Measurements from ENCODE around the gene FAM167B.
A peak's percentile ranks its signal among the peaks of the same experiment; 100 is the strongest.

The FAM167B gene

DNA sequence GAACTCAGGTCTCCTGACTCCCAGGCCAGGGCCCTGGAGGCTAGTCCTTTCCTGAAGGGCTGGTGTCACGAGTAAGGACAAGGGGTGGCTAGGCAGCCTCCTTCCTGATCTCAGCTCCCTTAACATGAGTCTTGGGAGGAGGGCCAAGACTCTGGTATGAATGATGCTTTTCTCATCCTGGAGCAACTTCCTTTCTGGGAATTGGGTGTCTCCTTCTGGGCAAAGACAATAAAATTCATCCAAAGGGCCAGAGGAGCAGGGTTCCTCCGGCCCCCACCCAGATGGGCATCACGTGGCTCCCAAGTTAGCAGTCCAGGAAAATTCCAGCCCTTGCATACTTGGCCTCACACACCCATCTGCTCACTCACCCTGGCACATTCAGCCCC lies at the start of gene FAM167B:
TSS of gene FAM167B (plus strand) at position 335 of the 386 bp plus-strand sequence. CDS start 200 bp downstream, outside the sequence.
- DNase-seq: no peak

DNA sequence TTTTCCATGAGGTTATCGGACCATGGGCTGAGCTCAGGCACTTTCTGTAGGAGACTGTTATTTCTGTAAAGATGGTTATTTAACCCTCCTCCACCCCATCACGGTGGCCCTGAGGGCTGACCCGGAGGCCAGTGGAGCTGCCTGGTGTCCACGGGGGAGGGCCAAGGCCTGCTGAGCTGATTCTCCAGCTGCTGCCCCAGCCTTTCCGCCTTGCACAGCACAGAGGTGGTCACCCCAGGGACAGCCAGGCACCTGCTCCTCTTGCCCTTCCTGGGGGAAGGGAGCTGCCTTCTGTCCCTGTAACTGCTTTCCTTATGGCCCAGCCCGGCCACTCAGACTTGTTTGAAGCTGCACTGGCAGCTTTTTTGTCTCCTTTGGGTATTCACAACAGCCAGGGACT lies 49.2 kb upstream of the FAM167B start:
- DNase-seq: no peak

DNA sequence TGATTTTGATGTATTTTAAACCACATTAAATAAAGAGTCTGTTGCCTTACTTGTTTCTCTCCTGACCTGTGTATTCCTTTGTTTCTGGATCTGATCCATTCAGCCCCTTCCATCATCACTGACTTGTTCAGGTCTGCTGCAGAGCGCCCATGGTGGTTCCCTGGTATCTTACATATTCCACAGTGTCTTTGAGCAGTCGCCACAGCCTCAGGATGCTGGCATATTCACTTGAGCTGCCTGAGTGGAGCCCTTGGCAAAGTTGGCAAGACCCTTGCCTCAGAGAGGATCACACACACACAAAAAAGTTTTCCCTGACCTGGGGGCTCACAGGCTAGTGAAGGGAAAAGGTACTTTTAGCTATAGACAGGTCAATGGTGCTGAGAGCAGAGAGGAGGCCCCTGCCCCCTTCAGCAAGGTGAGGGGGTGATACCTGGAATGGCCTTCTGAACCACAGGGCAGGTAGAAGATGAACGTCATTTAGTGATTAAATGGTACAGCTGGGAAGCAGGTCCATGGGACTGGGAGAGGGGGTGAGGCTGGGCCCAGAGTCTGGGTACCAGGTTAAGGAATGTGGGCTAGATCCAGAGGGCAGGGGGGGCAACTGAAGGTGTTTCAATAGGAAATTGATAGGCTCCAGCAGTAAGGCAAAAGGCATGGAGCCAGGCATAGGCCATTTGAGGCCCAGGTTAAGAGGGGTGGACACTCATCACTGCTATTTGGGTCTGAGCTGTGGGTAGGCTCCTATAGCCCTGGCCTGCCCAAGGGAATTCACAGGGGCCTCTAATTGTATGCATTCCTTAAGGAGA lies 48.6 kb upstream of the FAM167B start:
- no peak for DNase-seq

DNA sequence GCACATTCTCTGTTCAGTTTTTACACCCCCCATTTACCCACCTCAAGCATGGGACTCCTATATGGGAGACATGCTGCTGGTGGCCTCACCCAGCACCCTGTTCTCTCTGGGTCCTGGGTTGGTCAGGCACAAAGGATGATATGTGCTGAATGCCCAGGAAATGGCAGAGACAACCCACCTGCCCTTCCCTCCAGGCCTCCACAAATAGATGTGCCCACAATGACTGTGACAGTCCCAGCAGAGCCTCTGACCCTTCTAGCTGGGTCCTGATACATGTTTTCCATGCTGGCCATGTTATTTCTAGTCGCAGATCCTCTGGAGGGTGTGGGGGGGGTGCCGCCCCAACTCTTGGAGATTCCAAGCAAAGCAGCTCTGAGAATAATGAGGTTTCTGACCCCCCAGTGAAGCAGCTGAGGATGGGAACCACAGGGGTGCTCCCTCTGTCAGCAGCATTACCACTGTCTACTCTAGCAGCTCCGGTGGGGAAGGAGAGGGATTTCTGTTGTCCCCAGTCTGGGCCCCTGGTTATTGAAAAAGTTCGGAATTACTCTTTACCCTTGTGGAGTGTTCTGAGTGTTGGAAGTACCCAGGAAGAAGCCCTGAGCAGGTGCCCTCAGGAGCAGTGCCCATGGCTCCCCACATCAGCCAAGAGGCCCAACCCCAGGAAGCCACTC lies 47.8 kb upstream of the FAM167B start:
- no peak for DNase-seq

DNA sequence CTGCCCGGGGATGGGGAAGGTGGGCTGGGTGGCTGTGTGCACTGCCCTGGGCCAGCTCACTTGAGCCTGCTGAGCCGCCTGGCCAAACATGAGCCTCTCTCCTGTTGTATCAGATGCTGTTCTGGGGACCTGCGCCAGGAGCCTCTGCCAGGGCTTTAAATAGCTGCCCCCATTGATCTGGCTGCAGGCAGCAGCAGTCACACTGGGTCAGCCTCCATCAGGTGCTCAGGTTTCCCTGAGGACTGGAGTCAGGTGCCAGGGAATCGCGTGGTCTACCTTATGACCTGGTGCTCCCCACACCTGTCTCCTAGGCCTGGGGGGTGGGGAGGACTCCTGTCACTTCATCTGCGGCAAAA lies 47.3 kb upstream of the FAM167B start:
- DNase-seq: no peak

DNA sequence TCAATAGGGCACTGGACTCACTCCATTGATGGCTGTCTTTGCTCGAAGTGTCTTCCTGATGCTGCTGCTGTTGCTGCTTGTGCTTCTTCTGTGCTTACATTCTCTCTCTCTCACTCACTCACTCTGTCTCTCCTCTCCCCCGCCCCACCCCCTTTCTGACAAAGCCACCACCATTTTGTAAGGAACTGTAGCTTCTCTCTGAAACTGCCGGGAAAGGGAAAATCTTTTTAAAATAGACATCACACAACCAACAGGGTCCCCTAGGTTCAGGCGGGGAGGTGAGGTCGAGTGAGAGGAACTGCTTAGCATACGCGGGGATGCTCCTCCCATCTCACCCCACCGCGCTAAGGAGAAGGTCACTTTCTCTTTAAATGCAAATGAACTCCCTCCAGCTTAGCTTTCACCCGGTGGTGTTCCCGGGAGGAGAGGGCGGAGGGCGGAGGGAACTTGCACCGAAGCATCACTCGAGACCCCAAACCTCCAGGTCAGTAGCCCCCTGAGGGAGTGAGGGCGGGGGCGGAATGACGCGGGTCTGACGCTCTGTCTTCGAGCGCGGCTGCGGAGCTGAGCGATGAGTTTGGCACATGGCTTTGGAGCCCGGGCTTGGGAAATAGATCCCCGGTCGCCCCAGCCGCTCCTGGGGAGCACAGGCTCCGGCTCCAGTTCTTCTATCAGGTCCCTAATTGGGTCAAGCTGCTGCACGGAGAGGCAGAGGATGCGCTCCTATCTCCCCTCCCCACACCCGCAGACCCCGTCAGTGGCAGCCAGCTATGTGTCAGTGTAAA lies 46.6 kb upstream of the FAM167B start, which contains the start of gene CCDC28B:
TSS of gene CCDC28B (plus strand) at position 370 of the 785 bp plus-strand sequence. CDS start 1,341 bp downstream, outside the sequence.
- peak; percentile 55 for DNase-seq

DNA sequence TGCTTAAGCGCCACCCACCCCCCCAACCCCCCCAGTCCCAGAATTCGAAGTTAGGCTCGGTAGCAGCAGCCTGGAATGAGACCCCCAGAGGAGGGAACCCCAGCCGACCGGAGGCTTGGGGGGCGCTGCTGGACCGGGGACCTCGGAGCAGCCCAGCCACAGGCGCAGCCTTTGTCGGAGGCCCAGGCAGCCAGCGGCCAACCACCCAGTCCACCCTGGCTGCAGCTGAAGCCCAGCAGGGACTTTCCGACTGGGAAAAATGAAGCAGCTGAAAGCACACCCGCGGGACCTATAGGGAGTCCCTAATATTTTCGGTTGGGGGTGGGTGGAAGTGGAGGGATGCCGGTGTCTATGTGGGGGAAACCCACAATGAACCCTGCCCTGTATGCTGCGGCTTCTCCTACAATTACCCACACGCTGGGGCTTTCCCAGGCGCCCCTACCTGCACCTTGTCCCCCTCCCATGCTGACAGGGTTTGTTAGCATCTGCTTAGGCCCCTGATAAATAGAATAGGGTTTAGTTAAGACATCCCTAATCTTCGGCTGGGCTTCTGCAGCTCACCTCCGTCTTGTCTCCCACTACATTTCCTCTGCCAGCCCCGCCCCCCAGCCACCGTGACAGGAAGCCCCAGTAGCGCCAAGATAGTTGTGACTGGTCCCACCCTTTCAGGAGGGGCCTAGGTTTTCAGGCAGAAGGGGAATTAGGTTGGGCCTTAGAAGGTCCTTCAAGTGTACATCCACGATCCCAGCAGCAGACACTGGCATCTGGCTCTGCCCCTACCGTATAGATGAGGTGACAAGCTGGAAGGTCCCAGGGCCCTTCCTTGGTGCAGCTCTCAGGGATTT lies 45.8 kb upstream of the FAM167B start:
- DNase-seq: peak; percentile 65

DNA sequence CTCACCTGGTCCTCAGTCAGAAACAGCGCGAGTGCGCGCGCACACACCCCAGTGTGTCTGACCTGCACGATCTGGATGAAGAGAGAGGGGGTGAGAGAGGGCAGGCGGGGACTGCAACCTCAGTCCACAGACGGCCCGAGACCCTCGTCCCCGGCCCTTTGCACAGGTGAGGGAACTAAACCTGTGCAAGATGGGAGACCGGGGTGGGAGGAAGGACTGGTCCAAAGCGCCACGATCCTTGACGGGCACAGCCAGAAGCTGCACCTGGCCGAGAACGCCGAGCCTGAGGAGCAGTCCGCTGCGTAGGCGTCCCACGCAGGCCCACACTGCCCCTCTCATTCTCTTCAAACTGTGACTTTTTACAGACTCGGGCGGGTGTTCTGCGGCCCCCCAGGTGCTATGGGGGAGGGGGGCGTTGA lies 42.1 kb upstream of the FAM167B start:
- no peak for DNase-seq

DNA sequence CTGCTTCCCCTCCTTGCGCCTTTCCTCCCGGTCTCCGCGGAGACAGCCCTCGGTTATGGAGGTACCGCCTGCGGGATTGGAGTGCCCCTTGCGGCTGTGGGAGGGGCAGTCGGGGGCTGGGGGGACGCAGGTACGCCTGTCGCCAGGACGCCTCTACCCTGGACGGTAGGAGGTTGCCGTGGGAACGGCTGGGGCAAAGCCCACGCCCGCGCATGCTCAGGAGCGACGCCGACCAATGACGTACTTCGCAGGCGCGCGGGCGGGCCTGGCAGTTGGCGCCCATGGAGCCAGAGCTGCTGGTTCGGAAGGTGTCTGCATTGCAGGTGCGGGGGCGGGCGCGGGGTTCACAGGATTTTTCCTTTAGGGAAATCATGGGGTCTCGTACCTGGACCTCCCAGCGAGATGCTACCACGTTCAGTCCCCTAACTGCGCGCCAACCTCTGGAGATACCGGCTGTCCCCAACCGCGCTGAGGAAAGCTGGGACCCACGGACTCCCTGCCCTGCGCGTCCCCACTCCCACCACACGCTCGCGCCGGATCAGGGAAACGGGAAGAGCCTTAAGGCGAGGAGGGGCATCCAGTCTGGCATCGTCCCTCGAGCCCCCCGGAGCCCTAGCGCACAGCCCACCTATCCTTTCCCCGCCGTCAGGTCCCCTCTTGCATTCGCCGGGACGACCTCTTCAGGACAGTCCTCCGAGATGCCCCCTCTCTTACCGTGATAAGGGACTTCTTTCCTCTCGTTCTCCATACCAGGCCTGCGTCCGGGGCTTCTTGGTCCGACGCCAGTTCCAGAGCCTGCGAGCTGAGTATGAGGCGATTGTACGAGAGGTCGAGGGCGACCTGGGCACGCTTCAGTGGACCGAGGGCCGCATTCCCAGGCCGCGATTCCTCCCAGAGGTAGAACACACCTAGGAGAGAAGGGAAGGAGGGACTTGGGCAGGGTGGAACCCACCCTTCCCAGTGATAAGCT lies 41.3 kb upstream of the FAM167B start, which contains the start of gene IQCC:
TSS of gene IQCC (plus strand) at position 271 of the 970 bp plus-strand sequence. CDS start at position 282, 11 bp downstream.
- peak; percentile 68 for DNase-seq

DNA sequence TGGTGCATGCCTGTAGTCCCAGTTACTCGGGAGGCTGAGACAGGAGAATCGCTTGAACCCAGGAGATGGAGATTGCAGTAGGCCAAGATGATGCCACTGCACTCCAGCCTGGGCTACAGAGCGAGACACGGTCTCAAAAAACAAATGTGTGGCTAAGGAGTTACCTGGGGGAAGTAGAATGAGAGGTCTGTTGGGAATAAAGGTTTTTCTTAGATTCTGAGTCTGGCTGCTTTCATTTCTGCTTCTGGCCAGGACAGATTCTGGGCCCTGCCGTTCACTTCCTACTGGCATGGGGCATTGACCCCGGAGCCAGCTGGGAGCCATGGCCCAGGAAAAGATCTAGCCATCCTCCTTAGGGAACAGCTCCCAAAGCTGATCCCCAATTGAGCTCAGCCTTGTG lies 38.6 kb upstream of the FAM167B start:
- no peak for DNase-seq

DNA sequence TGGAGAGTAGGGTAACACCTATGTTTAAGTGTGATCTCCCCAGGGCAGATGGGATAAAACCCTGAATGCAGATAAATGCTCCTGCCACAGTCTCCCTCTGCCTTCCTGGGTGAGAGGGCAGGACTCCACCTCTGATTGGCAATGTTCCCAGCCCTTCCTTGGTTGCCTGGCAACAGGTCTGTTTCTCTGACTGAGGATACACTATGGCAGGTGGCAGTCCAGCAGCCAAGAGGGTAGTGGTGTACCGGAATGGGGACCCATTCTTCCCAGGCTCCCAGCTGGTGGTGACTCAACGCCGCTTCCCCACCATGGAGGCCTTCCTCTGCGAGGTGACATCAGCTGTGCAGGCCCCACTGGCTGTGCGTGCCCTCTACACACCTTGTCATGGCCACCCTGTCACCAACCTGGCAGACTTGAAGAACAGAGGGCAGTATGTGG lies 38.1 kb upstream of the FAM167B start, which contains the start of gene DCDC2B:
TSS of gene DCDC2B (plus strand) at position 199 of the 438 bp plus-strand sequence. CDS start at position 204, 5 bp downstream.
- DNase-seq: no peak

DNA sequence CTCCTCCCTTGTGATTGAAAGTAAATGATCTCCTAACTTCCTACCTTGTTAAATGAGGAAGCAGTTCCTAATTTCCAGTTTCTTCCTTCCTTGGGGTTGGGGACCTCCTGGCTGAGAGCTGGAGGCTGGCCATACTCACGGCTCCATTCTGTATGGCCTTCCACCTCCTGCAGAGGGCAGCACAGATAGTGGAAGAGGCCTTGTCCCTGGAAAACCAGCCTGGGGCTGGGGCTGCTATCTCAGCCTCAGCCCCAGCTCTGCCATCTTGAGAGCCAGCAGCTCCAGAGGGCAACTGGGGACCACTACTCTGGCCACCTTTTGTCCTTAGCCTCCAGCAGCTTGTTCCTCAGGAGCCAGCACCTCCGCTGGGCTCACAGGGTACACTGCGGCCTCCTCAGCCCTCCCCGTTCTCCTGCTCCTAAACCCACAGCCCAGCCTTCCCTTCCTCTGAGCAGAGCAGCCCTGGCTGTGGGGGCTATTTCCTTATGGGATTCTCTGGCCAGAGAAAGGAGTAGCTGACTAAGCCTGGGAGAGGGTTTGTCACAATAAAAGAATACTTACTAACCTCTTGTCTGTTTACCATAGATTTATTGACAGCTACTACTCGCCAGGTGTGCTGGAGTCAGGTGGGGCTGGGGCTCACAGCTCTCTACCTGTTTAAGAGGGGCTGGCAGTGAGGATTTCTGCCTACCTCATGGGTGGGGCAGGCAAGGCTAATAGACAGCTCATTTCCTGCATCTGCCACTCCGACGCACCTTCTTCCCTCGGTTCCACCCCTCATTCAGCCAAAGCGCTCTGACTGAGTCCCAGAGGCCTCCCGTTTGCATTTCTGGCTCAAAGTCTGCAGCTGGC lies 31.2 kb upstream of the FAM167B start:
- DNase-seq: peak; percentile 25

DNA sequence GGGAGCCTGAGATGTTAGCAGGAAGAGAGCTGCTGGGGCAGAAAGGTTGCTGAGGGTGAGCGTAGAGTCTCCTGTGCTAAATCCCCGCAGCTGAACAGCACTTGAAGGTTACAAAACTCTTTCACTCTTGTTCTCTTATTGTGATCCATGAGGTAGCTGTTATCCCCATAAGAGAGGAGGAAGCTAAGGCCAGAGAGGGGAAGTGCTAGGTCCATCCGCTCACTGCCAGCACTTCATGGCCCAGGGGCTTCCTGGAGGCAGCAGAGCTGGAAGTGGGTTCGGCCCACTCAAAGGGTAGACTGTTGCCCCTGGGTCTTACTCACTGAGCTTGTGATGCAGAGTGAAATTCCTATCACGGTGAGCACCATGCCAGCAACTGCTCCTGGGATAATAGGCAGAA lies 30.5 kb upstream of the FAM167B start:
- DNase-seq: no peak

DNA sequence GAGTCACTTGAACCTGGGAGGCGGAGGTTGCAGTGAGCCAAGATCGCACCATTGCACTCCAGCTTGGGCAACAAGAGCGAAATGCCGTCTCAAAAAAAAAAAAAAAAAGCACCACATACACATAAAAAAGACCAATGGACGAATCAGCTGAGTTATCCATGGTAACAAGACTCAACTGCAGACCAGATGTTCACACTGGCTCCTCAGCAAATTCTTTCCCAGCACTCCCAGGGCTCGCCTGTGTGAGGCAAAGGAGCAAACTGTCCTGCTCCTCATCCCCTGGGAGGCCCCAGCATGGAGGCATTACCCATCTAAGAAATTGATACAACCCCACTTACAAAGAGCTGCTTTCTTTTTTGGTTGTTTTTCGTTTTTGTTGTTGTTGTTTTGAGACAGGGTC lies 28.0 kb upstream of the FAM167B start:
- DNase-seq: no peak

DNA sequence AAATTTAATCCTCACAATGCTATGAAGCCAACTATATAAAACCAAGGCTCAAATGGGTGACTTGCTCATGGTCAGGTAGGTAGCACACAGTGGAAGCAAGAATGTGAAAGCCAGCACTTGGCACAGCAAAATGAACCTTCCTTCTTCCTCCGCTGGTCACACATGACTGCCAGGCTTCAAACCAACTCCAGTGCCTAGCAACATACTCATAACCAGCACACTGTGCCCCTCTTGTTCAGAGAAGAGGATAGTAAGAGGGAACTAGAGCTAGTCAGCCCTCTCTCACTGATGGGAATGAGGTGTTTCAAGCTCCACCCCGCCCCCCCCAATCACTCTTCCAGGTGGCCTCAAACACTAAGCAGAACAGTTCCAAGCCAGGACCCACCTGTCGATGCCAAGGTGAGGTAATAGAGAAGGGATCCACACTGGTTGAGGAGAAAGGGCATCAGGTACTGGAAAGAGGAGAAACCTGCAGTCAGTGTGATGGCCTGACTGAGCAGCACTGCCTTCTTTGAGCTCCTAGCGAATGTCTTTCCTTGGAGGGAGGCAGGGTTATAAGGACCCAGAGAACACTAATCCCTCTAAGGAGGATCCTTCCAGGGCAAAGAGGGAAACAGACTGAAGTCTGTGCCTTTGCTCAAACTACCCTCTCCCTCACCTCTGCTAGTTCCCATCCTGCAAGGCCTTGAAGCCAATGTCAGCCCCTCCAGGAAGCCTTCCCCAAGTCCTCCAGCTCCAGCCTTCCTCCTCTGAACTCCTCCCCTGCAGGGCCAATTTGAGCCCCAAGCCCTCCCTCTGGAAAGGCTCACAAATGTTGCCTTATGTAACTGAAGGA lies 26.1 kb upstream of the FAM167B start:
- no peak for DNase-seq

DNA sequence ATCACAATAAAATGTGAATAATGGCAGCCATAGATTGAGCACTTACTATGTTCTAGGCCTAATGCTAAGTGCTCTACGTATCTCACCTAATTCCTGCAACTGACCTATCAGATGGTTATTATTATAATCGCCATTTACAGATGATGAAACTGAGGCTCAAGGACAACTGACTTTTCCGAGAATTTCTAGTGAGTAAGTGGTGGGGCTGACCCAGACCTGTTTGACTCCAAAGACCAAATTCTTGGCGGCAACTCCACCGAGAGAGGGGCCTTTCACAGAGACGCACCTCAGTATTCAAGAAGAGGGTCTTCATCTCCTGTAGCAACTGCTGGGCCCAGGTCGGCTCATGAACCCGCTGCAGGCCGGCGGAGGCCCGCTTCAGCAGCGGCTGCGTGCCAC lies 25.4 kb upstream of the FAM167B start:
- no peak for DNase-seq

DNA sequence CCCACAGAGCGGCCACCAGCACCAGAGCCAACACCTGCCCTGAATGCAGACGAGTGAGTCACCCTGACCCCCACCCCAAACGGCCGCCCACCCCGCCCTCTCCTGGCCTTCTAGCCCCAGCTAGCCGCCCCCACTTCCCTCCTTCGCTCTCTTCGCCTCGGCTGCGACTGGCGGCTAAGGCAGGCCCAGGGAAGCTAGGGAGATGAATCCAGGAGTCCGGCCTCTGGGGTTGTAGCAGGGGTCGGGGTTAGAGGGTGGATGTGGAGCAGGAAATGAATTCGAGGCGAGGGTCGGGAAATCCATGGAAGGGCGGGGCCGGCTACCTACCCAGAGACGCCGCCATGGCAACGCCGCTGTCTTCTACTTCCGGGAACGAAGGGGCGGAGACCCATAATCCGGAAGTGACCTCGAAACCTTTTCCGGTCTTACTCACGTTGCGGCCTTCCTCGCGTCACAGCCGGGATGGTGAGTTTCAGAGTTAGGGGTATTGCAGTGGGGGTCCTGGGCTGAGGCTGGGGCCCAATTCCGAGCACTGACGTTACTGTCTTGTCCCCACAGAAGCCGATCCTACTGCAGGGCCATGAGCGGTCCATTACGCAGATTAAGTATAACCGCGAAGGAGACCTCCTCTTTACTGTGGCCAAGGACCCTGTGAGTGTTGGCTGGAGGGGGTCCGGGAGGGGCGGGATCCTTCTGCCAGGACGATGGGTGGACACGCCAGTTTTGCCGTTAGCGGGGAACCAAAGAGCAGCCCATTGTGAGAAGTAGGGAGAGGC lies 24.9 kb upstream of the FAM167B start, which contains the start of the genes EIF3I and TMEM234:
TSS of gene EIF3I (plus strand) at position 428 of the 776 bp plus-strand sequence. CDS start at position 463, 35 bp downstream.
TSS of gene TMEM234 (minus strand) at position 374 of the 776 bp plus-strand sequence. CDS start at position 343, 31 bp downstream.
- DNase-seq: peak; percentile 96

DNA sequence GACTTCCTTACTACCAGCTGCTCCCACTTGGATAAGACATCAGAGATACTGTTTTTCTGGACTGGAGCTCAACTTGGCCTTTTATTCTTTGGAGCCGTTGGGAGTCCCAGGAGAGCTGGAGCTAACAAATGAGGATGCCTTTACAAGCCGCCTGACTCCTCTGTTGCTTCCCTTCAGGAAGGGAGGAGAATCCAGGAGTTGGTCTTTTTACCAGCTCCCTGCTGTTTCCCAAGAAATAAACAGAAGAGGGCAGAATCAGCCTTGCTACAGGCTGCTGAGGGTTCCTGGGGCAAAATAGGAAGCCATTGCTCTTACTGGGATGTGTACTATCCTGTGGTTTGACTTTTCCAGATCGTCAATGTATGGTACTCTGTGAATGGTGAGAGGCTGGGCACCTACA lies 23.3 kb upstream of the FAM167B start:
- no peak for DNase-seq

All from amniotic stem cell (primary cell).